Karpas-422 (cell line): ENCODE data around the gene CLASRP. TPM values are rescaled to one million over a fixed set of nuclear protein-coding genes. Genes with fewer than 3 reads are reported as not detected.
A peak's percentile ranks its signal among the peaks of the same experiment; 100 is the strongest.

Experiments
- DNase-seq: peaks from one replicate; pipeline ENCODE4 v3.0.0-alpha.2; 2015
- H2AFZ ChIP-seq: fragments of 200-600 bp; sonication (generic); 2 replicates; pipeline ENCODE4 v1.6.1; 2014; ENCODE audit warnings: antibody characterized with exemption, low read length, mixed read lengths
- H3K27ac ChIP-seq: fragments of 200-600 bp; sonication (generic); 2 replicates; pipeline ENCODE4 v1.5.1; 2014; ENCODE audit warnings: mild to moderate bottlenecking, low read length, moderate library complexity
- H3K27me3 ChIP-seq: fragments of 200-600 bp; sonication (generic); 2 replicates; pipeline ENCODE4 v1.6.1; 2014; ENCODE audit warnings: low read length, mixed read lengths
- H3K36me3 ChIP-seq: fragments of 200-600 bp; sonication (generic); 2 replicates; pipeline ENCODE4 v1.6.1; 2014; ENCODE audit warnings: low read length, mixed read lengths; ENCODE audit not compliant: insufficient read depth
- H3K4me1 ChIP-seq: fragments of 200-600 bp; sonication (generic); 2 replicates; pipeline ENCODE4 v1.6.1; 2014; ENCODE audit warnings: mild to moderate bottlenecking, low read length, mixed read lengths
- H3K4me2 ChIP-seq: fragments of 200-600 bp; sonication (generic); 2 replicates; pipeline ENCODE4 v1.6.1; 2014; ENCODE audit warnings: low read length, low read depth, mild to moderate bottlenecking; ENCODE audit not compliant: poor library complexity, severe bottlenecking
- H3K4me3 ChIP-seq: fragments of 200-600 bp; sonication (generic); 2 replicates; pipeline ENCODE4 v1.5.1; 2014; ENCODE audit warnings: mild to moderate bottlenecking, antibody characterized with exemption, low read length, mixed read lengths
- H3K79me2 ChIP-seq: fragments of 200-600 bp; sonication (generic); 2 replicates; pipeline ENCODE4 v1.6.1; 2014; ENCODE audit warnings: mild to moderate bottlenecking, low read length, mixed read lengths
- H3K9ac ChIP-seq: fragments of 200-600 bp; sonication (generic); 2 replicates; pipeline ENCODE4 v1.6.0; 2014; ENCODE audit warnings: low read length
- H3K9me2 ChIP-seq: fragments of 200-600 bp; sonication (generic), shearing (Covaris generic); replicated peaks from 2 replicates; pipeline ENCODE4 v1.6.0; 2014; ENCODE audit warnings: mild to moderate bottlenecking, low read length, moderate library complexity; ENCODE audit not compliant: insufficient read depth
- H3K9me3 ChIP-seq: fragments of 300-700, 200-600 bp; sonication (generic); 2 replicates; pipeline ENCODE4 v1.6.1; 2014; ENCODE audit warnings: low read length, mixed read lengths
- H4K20me1 ChIP-seq: fragments of 200-600 bp; sonication (generic); 2 replicates; pipeline ENCODE4 v1.6.1; 2014; ENCODE audit warnings: mild to moderate bottlenecking, antibody characterized with exemption, low read length, low read depth; ENCODE audit not compliant: insufficient read depth
- total RNA-seq: library from RNA; depleted of rRNA; stranded (reverse); fragments of >200 nt; shearing (Covaris generic); gene quantifications from 2 replicates; pipeline ENCODE4 v1.2.3, GENCODE V29; 2014; ENCODE audit warnings: low replicate concordance

Gene CLASRP
- total RNA-seq, 1 experiment from 2014 or later: 22.7 TPM

DNA sequence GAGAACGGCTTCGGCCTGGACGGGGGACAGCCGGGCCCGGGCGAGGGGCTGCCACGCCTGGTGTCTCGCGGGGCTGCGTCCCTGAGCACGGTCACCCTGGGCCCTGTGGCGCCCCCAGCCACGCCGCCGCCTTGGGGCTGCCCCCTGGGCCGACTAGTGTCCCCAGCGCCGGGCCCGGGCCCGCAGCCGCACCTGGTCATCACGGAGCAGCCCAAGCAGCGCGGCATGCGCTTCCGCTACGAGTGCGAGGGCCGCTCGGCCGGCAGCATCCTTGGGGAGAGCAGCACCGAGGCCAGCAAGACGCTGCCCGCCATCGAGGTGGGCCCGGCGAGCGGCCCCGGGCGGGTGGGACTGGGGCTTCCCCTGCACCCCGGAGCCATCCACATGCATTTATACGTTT is 26.9 kb upstream of the CLASRP start:
- Histone ChIP-seq H3K4me3 (no peak overlapping the region), H3K9me3 (no peaks in the 10 kb centered on the region), H3K36me3 (no peaks in the 10 kb centered on the region), H3K9me2 (no peaks in the 10 kb centered on the region), H3K4me1 (peaks cover 19% of the 10 kb centered on the region), H3K4me2 (no peak overlapping the region), H2AFZ (no peak overlapping the region), H3K27me3 (no peaks in the 10 kb centered on the region), H3K79me2 (no peaks in the 10 kb centered on the region), H3K27ac (no peak overlapping the region), H3K9ac (no peak overlapping the region), H4K20me1 (no peaks in the 10 kb centered on the region)
- no peak for DNase-seq

DNA sequence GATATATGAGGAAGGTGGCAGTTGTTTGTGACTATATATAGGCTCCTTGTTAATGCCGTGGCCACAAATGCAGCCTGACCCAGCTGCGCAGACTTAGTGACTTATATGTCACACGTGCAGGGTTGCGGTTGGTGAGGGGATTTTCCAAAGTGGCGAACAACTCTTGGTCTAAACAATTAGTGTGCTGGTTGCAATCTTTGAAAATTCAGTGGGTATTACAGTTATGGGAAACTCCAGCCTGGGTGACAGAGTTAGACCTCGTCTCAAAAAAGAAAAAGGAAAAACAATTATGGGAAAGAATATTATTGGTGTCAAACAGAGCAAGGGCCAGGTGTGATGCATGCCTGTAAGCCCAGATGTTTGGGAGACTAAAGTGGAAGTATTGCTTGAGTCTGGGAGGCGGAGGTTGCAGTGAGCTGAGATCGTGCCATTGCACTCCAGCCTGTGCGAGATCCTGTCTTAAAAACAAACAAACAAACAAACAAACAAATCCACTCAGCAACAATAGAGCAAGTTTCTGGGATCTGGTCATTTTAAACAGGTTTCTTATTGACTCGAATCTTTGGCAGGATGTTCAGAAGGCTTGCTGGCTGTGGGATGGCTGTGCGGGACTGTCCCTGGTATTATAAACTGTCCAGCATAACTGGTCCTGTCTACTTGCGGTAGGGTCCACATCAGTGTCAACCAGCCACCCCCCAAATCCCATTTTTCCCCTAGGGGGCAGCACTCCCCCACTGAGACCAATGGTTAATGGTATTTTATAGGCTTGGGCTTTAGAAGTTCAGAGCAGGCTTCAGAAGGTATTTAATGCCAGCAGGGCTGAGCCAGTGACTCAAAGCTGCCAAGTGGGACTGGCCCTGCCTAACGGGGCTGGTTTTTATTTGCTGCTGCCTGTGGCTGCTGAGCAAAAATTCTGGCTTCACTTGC is 22.2 kb upstream of the CLASRP start:
- peak overlapping the region; percentile 75 for H3K27ac ChIP-seq
- H3K79me2 ChIP-seq: no peaks in the 10 kb centered on the region
- H4K20me1 ChIP-seq: no peaks in the 10 kb centered on the region
- no peaks in the 10 kb centered on the region for H3K36me3 ChIP-seq
- H3K4me3 ChIP-seq: peak overlapping the region; percentile 35; the same call in 1 of the 2 replicates
- H3K9ac ChIP-seq: peak overlapping the region; percentile 36
- H3K9me2 ChIP-seq: no peaks in the 10 kb centered on the region
- no peaks in the 10 kb centered on the region for H3K27me3 ChIP-seq
- peak; percentile 94 for DNase-seq
- peak overlapping the region; percentile 60 for H3K4me2 ChIP-seq
- no peaks in the 10 kb centered on the region for H3K9me3 ChIP-seq
- peaks cover 24% of the 10 kb centered on the region for H3K4me1 ChIP-seq
- H2AFZ ChIP-seq: peak overlapping the region; percentile 84; the same call in 1 of the 2 replicates

- no peaks in the 10 kb centered on the region for H3K9me3 ChIP-seq
- H3K4me1 ChIP-seq: peaks cover 24% of the 10 kb centered on the region
- H3K27me3 ChIP-seq: no peaks in the 10 kb centered on the region
- H3K79me2 ChIP-seq: no peaks in the 10 kb centered on the region
- no peaks in the 10 kb centered on the region for H4K20me1 ChIP-seq
- no peak overlapping the region for H3K9ac ChIP-seq
- H3K36me3 ChIP-seq: no peaks in the 10 kb centered on the region
- no peak overlapping the region for H2AFZ ChIP-seq
- no peak overlapping the region for H3K4me3 ChIP-seq
- H3K9me2 ChIP-seq: no peaks in the 10 kb centered on the region
- H3K27ac ChIP-seq: no peak overlapping the region
- no peak overlapping the region for H3K4me2 ChIP-seq
- no peak for DNase-seq
Observed at GRCh38 chr19:45019187-45019586, 19.7 kb upstream of the CLASRP start.

DNA sequence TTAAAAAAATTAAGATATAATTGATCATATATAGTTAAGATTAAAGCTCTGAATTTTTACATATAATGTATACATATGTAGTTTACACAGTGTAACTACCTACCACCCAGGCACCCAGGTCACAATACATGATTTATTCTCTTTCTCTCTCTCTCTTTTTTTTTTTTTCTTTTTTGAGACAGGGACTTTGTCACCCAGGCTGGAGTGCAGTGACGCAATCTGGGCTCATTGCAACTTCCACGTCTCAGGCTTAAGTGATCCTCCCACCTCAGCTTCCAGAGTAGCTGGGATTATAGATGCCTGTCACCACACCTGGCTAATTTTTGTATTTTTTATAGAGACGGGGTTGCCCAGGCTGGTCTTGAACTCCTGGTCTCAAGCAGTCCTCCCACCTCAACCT is 18.8 kb upstream of the CLASRP start:
- no peaks in the 10 kb centered on the region for H4K20me1 ChIP-seq
- no peaks in the 10 kb centered on the region for H3K9me3 ChIP-seq
- H3K4me1 ChIP-seq: peaks cover 23% of the 10 kb centered on the region
- DNase-seq: no peak
- H3K27me3 ChIP-seq: no peaks in the 10 kb centered on the region
- no peak overlapping the region for H3K27ac ChIP-seq
- H3K9ac ChIP-seq: no peak overlapping the region
- no peaks in the 10 kb centered on the region for H3K36me3 ChIP-seq
- H3K4me3 ChIP-seq: no peak overlapping the region
- H3K4me2 ChIP-seq: no peak overlapping the region
- no peaks in the 10 kb centered on the region for H3K79me2 ChIP-seq
- no peaks in the 10 kb centered on the region for H3K9me2 ChIP-seq
- no peak overlapping the region for H2AFZ ChIP-seq

GRCh38 chr19:45021971-45022370 is 16.9 kb upstream of the CLASRP start:
- Histone ChIP-seq H3K9me3 (no peaks in the 10 kb centered on the region), H3K27ac (no peak overlapping the region), H3K79me2 (no peaks in the 10 kb centered on the region), H3K4me2 (no peak overlapping the region), H4K20me1 (no peaks in the 10 kb centered on the region), H3K36me3 (no peaks in the 10 kb centered on the region), H3K4me3 (no peak overlapping the region), H3K27me3 (no peaks in the 10 kb centered on the region), H3K9ac (no peak overlapping the region), H3K9me2 (no peaks in the 10 kb centered on the region), H2AFZ (no peak overlapping the region), H3K4me1 (peaks cover 5% of the 10 kb centered on the region)
- DNase-seq: no peak

- no peak for DNase-seq
- Histone ChIP-seq H3K4me3 (no peak overlapping the region), H3K79me2 (no peaks in the 10 kb centered on the region), H2AFZ (no peak overlapping the region), H3K9me3 (no peaks in the 10 kb centered on the region), H4K20me1 (no peaks in the 10 kb centered on the region), H3K36me3 (no peaks in the 10 kb centered on the region), H3K27ac (no peak overlapping the region), H3K4me2 (no peak overlapping the region), H3K4me1 (no peaks in the 10 kb centered on the region), H3K27me3 (no peaks in the 10 kb centered on the region), H3K9me2 (no peaks in the 10 kb centered on the region), H3K9ac (no peak overlapping the region)
Observed at GRCh38 chr19:45023048-45023447, 15.8 kb upstream of the CLASRP start.

DNA sequence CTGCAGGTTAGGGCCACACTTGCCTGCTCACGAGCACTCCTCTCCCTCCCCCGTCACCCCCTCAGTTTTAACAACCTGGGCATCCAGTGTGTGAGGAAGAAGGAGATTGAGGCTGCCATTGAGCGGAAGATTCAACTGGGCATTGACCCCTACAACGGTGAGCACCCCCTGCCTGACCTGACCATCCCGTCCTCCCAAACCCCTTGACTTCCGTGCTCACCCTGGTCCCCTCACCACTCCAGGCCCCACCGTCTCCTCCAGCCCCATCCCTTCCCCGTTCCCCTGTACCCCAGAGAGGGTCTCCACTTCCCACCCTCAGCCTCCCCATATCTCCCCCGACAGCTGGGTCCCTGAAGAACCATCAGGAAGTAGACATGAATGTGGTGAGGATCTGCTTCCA is 13.6 kb upstream of the CLASRP start:
- no peak overlapping the region for H2AFZ ChIP-seq
- H4K20me1 ChIP-seq: no peaks in the 10 kb centered on the region
- no peak overlapping the region for H3K4me2 ChIP-seq
- no peaks in the 10 kb centered on the region for H3K9me3 ChIP-seq
- no peak for DNase-seq
- H3K79me2 ChIP-seq: no peaks in the 10 kb centered on the region
- H3K27ac ChIP-seq: no peak overlapping the region
- no peak overlapping the region for H3K9ac ChIP-seq
- no peaks in the 10 kb centered on the region for H3K27me3 ChIP-seq
- H3K4me1 ChIP-seq: no peaks in the 10 kb centered on the region
- no peaks in the 10 kb centered on the region for H3K9me2 ChIP-seq
- H3K4me3 ChIP-seq: no peak overlapping the region
- H3K36me3 ChIP-seq: no peaks in the 10 kb centered on the region

GRCh38 chr19:45027371-45027770 is 11.5 kb upstream of the CLASRP start:
- no peaks in the 10 kb centered on the region for H4K20me1 ChIP-seq
- no peak overlapping the region for H3K4me3 ChIP-seq
- no peaks in the 10 kb centered on the region for H3K9me2 ChIP-seq
- no peak overlapping the region for H3K27ac ChIP-seq
- H3K9ac ChIP-seq: no peak overlapping the region
- no peaks in the 10 kb centered on the region for H3K36me3 ChIP-seq
- no peak overlapping the region for H3K4me2 ChIP-seq
- DNase-seq: no peak
- no peaks in the 10 kb centered on the region for H3K4me1 ChIP-seq
- no peak overlapping the region for H2AFZ ChIP-seq
- no peaks in the 10 kb centered on the region for H3K79me2 ChIP-seq
- no peaks in the 10 kb centered on the region for H3K9me3 ChIP-seq
- no peaks in the 10 kb centered on the region for H3K27me3 ChIP-seq
